Measurements from ENCODE around the gene GBGT1. TPM values are rescaled to one million over a fixed set of nuclear protein-coding genes. Genes with fewer than 3 reads are reported as not detected.

The GBGT1 gene
- total RNA-seq, 1 experiment from 2014 or later: 0.14 TPM

GRCh38 chr9:133167769-133168168 is 4.1 kb upstream of the GBGT1 start:
- H3K9me3 ChIP-seq: no peaks in the 10 kb centered on the region
- H3K4me3 Mint-ChIP-seq (ENCODE audit: unreplicated experiment): no peak overlapping the region
- H3K27me3 ChIP-seq (replicated peaks; ENCODE audit: control insufficient read depth, insufficient read depth, low read length): no peaks in the 10 kb centered on the region
- no peak overlapping the region for H3K4me3 ChIP-seq (ENCODE audit: low read depth, low read length)
- ChIA-PET POLR2A (interaction anchor here (0.5 kb wide), 1 partner anchor 18 kb away, joined by 7 read pairs; no protein-coding TSS in a partner anchor), CTCF (no interaction called here)
- DNase-seq: peak in 1 of 2 experiments; percentile 18
- BruUV-seq (replicated peaks): no TSS peak
- TF ChIP-seq CTCF (IDR thresholded peaks at IDR 0.05; ENCODE audit: insufficient read depth in 1 of 2, low read depth in 1 of 2, low read length in 1 of 2, severe bottlenecking in 1 of 2, unreplicated experiment in 1 of 2): no peak
- intact Hi-C loops (cut with micrococcal nuclease; ENCODE audit: unreplicated experiment): no loop called here
- H3K36me3 ChIP-seq (ENCODE audit: control insufficient read depth, insufficient read depth, low read length): no peaks in the 10 kb centered on the region
- peaks cover 12% of the 10 kb centered on the region for H3K4me1 ChIP-seq
- H3K27ac Mint-ChIP-seq (ENCODE audit: unreplicated experiment): peak overlapping the region; percentile 54
- no peaks in the 10 kb centered on the region for H3K9me3 Mint-ChIP-seq (ENCODE audit: unreplicated experiment)
- H3K4me1 Mint-ChIP-seq (ENCODE audit: low read depth, unreplicated experiment): peaks cover 18% of the 10 kb centered on the region
- peaks cover 3% of the 10 kb centered on the region for H3K27me3 Mint-ChIP-seq (ENCODE audit: insufficient read depth, unreplicated experiment)
- H3K36me3 Mint-ChIP-seq (ENCODE audit: insufficient read depth, unreplicated experiment): no peaks in the 10 kb centered on the region

- Mint-ChIP-seq H3K27me3 (ENCODE audit: insufficient read depth, unreplicated experiment) (peaks cover 3% of the 10 kb centered on the region), H3K27ac (ENCODE audit: unreplicated experiment) (no peak overlapping the region), H3K4me3 (ENCODE audit: unreplicated experiment) (no peak overlapping the region), H3K9me3 (ENCODE audit: unreplicated experiment) (no peaks in the 10 kb centered on the region), H3K4me1 (ENCODE audit: low read depth, unreplicated experiment) (peaks cover 18% of the 10 kb centered on the region), H3K36me3 (ENCODE audit: insufficient read depth, unreplicated experiment) (no peaks in the 10 kb centered on the region)
- H3K9me3 ChIP-seq: no peaks in the 10 kb centered on the region
- ChIA-PET POLR2A (interaction anchor here (0.5 to 1.0 kb wide), 2 partner anchors 18 to 137 kb away, joined by 4 to 7 read pairs; partner anchors contain the start of gene GTF3C5), CTCF (no interaction called here)
- intact Hi-C loops (cut with micrococcal nuclease; ENCODE audit: unreplicated experiment): no loop called here
- peaks cover 12% of the 10 kb centered on the region for H3K4me1 ChIP-seq
- peak in 1 of 2 experiments; percentile 24 for DNase-seq
- no peaks in the 10 kb centered on the region for H3K27me3 ChIP-seq (replicated peaks; ENCODE audit: control insufficient read depth, insufficient read depth, low read length)
- no peak overlapping the region for H3K4me3 ChIP-seq (ENCODE audit: low read depth, low read length)
- TF ChIP-seq CTCF (IDR thresholded peaks at IDR 0.05; ENCODE audit: insufficient read depth in 1 of 2, low read depth in 1 of 2, low read length in 1 of 2, severe bottlenecking in 1 of 2, unreplicated experiment in 1 of 2): no peak
- BruUV-seq (replicated peaks): no TSS peak
- no peaks in the 10 kb centered on the region for H3K36me3 ChIP-seq (ENCODE audit: control insufficient read depth, insufficient read depth, low read length)
Measured at GRCh38 chr9:133167096-133167730, 3.5 kb upstream of the GBGT1 start.

- peaks cover 12% of the 10 kb centered on the region for H3K4me1 ChIP-seq
- Mint-ChIP-seq H3K4me1 (ENCODE audit: low read depth, unreplicated experiment) (peaks cover 18% of the 10 kb centered on the region), H3K9me3 (ENCODE audit: unreplicated experiment) (no peaks in the 10 kb centered on the region), H3K27me3 (ENCODE audit: insufficient read depth, unreplicated experiment) (no peaks in the 10 kb centered on the region), H3K4me3 (ENCODE audit: unreplicated experiment) (no peak overlapping the region), H3K27ac (ENCODE audit: unreplicated experiment) (no peak overlapping the region), H3K36me3 (ENCODE audit: insufficient read depth, unreplicated experiment) (no peaks in the 10 kb centered on the region)
- BruUV-seq (replicated peaks): no TSS peak
- H3K4me3 ChIP-seq (ENCODE audit: low read depth, low read length): no peak overlapping the region
- no peak for TF ChIP-seq CTCF (IDR thresholded peaks at IDR 0.05; ENCODE audit: insufficient read depth in 1 of 2, low read depth in 1 of 2, low read length in 1 of 2, severe bottlenecking in 1 of 2, unreplicated experiment in 1 of 2)
- no peaks in the 10 kb centered on the region for H3K9me3 ChIP-seq
- ChIA-PET CTCF (no interaction called here), POLR2A (interaction anchor here (1.0 kb wide), 1 partner anchor 136 kb away, joined by 4 read pairs; the partner anchor contains the start of gene GTF3C5)
- no peaks in the 10 kb centered on the region for H3K27me3 ChIP-seq (replicated peaks; ENCODE audit: control insufficient read depth, insufficient read depth, low read length)
- intact Hi-C loops (cut with micrococcal nuclease; ENCODE audit: unreplicated experiment): no loop called here
- no peaks in the 10 kb centered on the region for H3K36me3 ChIP-seq (ENCODE audit: control insufficient read depth, insufficient read depth, low read length)
- peak in 1 of 2 experiments; percentile 16 for DNase-seq
Measured at GRCh38 chr9:133166392-133166791, 2.7 kb upstream of the GBGT1 start.
